Measurements from ENCODE around the gene ZNF593. TPM values are rescaled to one million over a fixed set of nuclear protein-coding genes. Genes with fewer than 3 reads are reported as not detected.

ZNF593 gene
- polyA plus RNA-seq, 1 of the 3 experiments (the other 2 are of a cell fraction), result 64.8 TPM

DNA sequence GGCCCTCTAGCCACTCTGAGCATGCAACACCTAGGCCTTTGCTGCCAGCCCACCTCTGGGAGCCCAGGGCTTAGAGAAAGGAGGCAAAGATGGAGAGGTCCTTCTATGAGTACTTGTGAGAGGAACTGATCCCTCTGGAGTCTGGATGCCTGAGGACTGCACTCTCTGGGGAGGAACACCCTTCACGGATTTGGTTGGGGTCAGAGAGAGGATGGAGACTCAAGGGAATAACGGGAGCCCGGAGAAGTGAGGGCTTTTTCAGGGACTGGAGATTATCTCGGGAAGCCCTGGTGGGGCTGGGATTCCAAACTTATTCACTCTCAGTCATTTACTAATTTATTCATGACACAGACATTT, 532 bp upstream of the ZNF593 start:
- Histone ChIP-seq H3K36me3 (replicated peaks in 1 of 2; ENCODE audit: control insufficient read depth in 1 of 2, insufficient read depth in 2 of 2, low read length in 1 of 2) (peaks cover 0 to 2% of the 10 kb centered on the region in 2 experiments), H3K79me2 (ENCODE audit: insufficient read depth) (peaks cover 17% of the 10 kb centered on the region; the same call in 1 of the 2 replicates), H3K4me3 (ENCODE audit: low read depth in 2 of 2, low read length in 1 of 2) (no peak overlapping the region; a peak in 1 of 4 replicates), H3K4me1 (ENCODE audit: control insufficient read depth in 1 of 2, insufficient read depth in 2 of 2, low read depth in 1 of 2, low read length in 1 of 2) (peaks cover 0 to 22% of the 10 kb centered on the region in 2 experiments; a peak in 2 of 4 replicates), H2AFZ (ENCODE audit: low read depth) (no peak overlapping the region; the same call in none of the 2 replicates), H3K27me3 (ENCODE audit: insufficient read depth) (no peaks in the 10 kb centered on the region), H3K9me2 (no peaks in the 10 kb centered on the region), H3K9ac (no peak overlapping the region), H4K20me1 (ENCODE audit: insufficient read depth) (no peaks in the 10 kb centered on the region), H3K4me2 (peak overlapping the region; percentile 95), H3F3A (replicated peaks; ENCODE audit: insufficient read depth) (peaks cover 9% of the 10 kb centered on the region), H3K27ac (ENCODE audit: low read depth in 2 of 2, low read length in 1 of 2) (peak overlapping the region in 1 of 2 experiments; percentile 17; a peak in 1 of 4 replicates), H3K9me3 (no peaks in the 10 kb centered on the region)
- WGBS (ENCODE audit: low lambda C conversion rate), result 79% methylated on average over 4 of the region's 4 CpGs
- DNase-seq, result no peak
- POLR2A ChIA-PET, result interaction anchor here (1.6 kb wide), 1 partner anchor 64 kb away, joined by 3 read pairs; the partner anchor contains the start of gene CEP85
- CTCF ChIA-PET, result interaction anchor here (0.6 to 2.7 kb wide), 34 partner anchors 8 to 171 kb away, joined by 3 to 28 read pairs (median 4); partner anchors contain the start of genes CEP85 and PAFAH2
- TF ChIP-seq, protein P1, sequence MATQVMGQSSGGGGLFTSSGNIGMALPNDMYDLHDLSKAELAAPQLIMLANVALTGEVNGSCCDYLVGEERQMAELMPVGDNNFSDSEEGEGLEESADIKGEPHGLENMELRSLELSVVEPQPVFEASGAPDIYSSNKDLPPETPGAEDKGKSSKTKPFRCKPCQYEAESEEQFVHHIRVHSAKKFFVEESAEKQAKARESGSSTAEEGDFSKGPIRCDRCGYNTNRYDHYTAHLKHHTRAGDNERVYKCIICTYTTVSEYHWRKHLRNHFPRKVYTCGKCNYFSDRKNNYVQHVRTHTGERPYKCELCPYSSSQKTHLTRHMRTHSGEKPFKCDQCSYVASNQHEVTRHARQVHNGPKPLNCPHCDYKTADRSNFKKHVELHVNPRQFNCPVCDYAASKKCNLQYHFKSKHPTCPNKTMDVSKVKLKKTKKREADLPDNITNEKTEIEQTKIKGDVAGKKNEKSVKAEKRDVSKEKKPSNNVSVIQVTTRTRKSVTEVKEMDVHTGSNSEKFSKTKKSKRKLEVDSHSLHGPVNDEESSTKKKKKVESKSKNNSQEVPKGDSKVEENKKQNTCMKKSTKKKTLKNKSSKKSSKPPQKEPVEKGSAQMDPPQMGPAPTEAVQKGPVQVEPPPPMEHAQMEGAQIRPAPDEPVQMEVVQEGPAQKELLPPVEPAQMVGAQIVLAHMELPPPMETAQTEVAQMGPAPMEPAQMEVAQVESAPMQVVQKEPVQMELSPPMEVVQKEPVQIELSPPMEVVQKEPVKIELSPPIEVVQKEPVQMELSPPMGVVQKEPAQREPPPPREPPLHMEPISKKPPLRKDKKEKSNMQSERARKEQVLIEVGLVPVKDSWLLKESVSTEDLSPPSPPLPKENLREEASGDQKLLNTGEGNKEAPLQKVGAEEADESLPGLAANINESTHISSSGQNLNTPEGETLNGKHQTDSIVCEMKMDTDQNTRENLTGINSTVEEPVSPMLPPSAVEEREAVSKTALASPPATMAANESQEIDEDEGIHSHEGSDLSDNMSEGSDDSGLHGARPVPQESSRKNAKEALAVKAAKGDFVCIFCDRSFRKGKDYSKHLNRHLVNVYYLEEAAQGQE (IDR thresholded peaks at IDR 0.05; ENCODE audit: low read depth, low read length), result no peak

DNA sequence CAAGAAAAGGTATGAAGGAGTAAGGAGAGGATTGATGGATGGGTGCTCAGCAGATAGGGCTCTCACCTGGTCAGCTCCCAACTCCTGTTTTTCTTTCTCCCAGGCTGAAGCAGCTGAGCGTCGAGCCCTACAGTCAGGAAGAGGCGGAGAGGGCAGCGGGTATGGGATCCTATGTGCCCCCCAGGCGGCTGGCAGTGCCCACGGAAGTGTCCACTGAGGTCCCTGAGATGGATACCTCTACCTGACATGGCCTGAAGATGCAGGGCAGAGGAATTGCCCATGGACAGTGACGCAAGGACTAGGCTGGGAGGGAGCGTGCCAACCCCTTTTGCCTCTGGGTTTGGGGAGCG, 739 bp downstream of the ZNF593 start:
- 67% methylated on average over 9 of the region's 9 CpGs for WGBS (ENCODE audit: low lambda C conversion rate)
- no peak for TF ChIP-seq CHD2 (IDR thresholded peaks at IDR 0.05; ENCODE audit: low read length, partially characterized antibody)
- peak; percentile 47 for DNase-seq
- no peaks in the 10 kb centered on the region for H3K27me3 ChIP-seq (ENCODE audit: insufficient read depth)
- H3K36me3 ChIP-seq (replicated peaks in 1 of 2; ENCODE audit: control insufficient read depth in 1 of 2, insufficient read depth in 2 of 2, low read length in 1 of 2), result peaks cover 0 to 2% of the 10 kb centered on the region in 2 experiments
- H3K4me3 ChIP-seq (ENCODE audit: low read depth in 2 of 2, low read length in 1 of 2), result peak overlapping the region; percentile 85 to 98
- H3F3A ChIP-seq (replicated peaks; ENCODE audit: insufficient read depth), result peaks cover 12% of the 10 kb centered on the region
- peak overlapping the region; percentile 92 for H3K9ac ChIP-seq
- no peaks in the 10 kb centered on the region for H3K9me3 ChIP-seq
- H3K4me1 ChIP-seq (ENCODE audit: control insufficient read depth in 1 of 2, insufficient read depth in 2 of 2, low read depth in 1 of 2, low read length in 1 of 2), result peaks cover 0 to 18% of the 10 kb centered on the region in 2 experiments; a peak in 2 of 4 replicates
- H4K20me1 ChIP-seq (ENCODE audit: insufficient read depth), result no peaks in the 10 kb centered on the region
- H3K27ac ChIP-seq (ENCODE audit: low read depth in 2 of 2, low read length in 1 of 2), result no peak overlapping the region; a peak in 1 of 4 replicates
- no peak overlapping the region for H2AFZ ChIP-seq (ENCODE audit: low read depth)
- no peaks in the 10 kb centered on the region for H3K9me2 ChIP-seq
- CTCF ChIA-PET, result interaction anchor here (1.0 to 2.7 kb wide), 18 partner anchors 10 to 194 kb away, joined by 3 to 28 read pairs (median 6); partner anchors contain the start of genes CEP85 and EXTL1
- H3K79me2 ChIP-seq (ENCODE audit: insufficient read depth), result peaks cover 17% of the 10 kb centered on the region; the same call in 1 of the 2 replicates
- POLR2A ChIA-PET, result interaction anchor here (1.1 to 1.6 kb wide), 2 partner anchors 59 to 63 kb away, joined by 3 read pairs; partner anchors contain the start of genes CEP85 and PDIK1L
- peak overlapping the region; percentile 95 for H3K4me2 ChIP-seq

Measured in SK-N-SH (cell line).